GM10847 (cell line): Measurements from ENCODE around the gene FGF11.
"Not testable (repeated sequence)": the region's sequence is repeated elsewhere in the genome, so short reads cannot be mapped to it uniquely, and the experiment has no call there.

Experiments used
- POLR2A ChIP-seq: IDR thresholded peaks from 2 replicates; pipeline ENCODE4 v1.6.1; 2011; ENCODE audit not compliant: insufficient read length; ENCODE audit errors: extremely low read depth

Gene FGF11

DNA sequence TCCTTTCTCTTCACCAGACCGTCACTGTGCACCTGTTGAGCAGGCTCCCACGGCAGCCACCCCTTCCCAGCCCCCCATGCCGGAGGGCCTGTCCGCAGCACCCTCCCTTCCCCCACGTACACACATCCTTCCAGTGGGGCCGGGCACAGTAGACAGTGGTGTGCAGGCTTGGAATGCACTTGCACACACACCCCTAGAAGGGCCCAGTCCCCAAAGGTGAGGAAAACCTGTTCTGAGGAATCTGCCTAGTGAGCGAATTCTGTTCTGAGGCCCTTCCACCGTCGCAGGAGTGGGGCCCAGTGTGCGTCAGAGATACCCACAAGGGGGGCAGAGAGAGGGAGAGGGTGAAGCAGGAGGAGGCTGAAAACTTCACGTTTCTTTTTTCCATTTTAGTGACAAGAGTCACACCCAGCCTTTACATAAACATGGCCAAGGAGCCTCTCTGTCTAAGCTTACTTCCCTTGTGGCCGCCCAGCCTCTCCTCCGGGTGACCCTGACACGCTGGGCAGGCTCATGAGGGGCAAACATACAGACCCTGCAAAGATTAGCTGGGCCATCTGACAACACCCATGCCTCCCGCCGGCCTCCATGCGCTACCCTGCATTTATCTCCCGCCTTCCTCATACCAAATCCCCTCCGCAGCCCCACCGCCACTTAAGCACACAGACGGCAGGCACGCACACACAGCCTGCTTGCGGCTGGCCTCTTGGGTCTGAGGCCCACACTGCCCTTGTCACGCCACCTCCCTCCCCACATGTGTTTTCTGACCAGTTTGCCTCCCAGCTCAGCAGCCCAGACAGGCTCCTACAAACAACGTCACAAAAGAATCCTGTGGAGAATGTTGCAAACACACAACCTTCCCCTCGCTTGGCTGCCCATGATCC is 38.3 kb downstream of the FGF11 start:
- no peak for TF ChIP-seq POLR2A

GRCh38 chr17:7478276-7479212 is 39.2 kb downstream of the FGF11 start:
- no peak for TF ChIP-seq POLR2A

DNA sequence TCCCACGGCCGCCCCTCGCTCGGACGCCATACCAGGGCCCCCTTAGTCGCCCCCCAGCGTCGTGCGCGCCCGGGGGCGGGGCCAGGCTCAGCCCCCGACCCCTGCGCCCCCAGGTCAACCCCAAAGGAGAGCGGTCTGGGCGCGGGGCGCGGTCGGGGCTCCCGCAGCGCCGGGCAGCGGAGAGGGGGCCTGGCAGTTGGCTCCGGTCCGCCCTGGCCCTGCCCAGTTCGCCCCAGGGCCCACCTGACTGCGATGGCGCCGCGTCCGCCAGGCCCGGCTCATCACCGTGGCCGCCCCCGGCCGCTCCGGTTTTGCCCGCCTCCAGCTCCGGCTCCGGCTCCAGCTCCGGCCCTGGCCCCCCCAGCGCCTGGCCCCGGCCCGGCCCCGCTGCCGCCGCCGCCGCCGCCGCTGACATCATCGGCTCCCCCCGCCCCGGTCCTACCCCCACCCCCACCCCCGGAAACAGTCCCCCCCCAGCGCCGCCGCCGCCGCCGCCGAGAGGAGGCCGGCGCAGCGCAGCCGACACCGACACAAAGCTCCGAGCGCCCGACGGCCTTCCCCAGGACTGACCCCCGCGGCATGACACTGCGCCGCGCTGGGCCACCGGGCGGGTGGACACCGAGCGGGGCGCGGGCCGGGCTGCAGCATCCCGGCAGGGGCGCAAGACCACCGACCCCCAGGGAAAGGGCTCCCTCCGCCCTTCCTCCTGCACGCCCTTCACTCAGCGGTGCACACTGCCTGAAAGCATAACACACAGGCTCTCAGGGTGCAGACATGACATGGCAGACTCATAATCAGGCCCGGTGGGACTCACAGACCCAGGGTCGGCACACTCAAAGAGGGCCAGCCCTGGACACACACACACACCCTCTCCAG is 40.1 kb downstream of the FGF11 start, which contains the start of gene ZBTB4:
Gene ZBTB4 (minus strand): TSS at position 419 of the 876 bp plus-strand sequence. CDS start 12,830 bp downstream, outside the sequence.
- peak; percentile 24 for TF ChIP-seq POLR2A

DNA sequence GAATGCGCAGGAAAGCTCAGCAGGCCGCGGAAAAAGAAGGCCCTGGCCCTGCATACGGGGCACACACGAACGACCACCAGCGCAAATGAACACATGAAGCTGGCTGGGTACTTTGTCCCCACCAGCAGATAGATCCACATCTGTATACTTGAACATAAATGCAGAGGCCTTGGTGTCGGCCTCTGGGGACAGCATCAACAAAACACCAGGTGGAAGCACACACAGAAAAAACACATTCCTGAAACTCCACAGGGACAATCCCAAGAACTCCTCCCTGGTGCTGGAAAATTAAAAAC is 40.7 kb downstream of the FGF11 start:
- TF ChIP-seq POLR2A = no peak

DNA sequence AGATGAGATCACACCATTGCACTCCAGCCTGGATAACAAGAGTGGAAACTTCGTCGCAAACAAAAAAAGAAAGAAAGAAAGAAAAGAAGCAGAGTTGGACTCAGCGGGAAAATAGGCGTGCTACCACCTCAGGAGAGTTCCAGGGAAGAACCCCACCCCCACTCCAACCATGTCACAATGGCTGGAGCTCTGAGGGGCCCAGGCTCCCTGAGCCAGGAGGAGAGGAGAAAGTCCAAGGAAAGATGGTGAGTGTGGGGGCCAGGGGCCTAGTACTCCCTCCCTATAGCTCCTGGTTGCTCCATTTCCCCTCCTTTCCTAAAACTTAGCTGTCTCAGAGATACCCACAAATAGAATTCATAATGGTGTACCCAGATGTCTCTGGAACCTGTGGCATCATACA is 42.0 kb downstream of the FGF11 start, which contains the start of gene SLC35G6:
Gene SLC35G6 (plus strand): TSS at position 172 of the 400 bp plus-strand sequence. CDS start 71 bp downstream, at position 243.
- TF ChIP-seq POLR2A = not testable (repeated sequence)

DNA sequence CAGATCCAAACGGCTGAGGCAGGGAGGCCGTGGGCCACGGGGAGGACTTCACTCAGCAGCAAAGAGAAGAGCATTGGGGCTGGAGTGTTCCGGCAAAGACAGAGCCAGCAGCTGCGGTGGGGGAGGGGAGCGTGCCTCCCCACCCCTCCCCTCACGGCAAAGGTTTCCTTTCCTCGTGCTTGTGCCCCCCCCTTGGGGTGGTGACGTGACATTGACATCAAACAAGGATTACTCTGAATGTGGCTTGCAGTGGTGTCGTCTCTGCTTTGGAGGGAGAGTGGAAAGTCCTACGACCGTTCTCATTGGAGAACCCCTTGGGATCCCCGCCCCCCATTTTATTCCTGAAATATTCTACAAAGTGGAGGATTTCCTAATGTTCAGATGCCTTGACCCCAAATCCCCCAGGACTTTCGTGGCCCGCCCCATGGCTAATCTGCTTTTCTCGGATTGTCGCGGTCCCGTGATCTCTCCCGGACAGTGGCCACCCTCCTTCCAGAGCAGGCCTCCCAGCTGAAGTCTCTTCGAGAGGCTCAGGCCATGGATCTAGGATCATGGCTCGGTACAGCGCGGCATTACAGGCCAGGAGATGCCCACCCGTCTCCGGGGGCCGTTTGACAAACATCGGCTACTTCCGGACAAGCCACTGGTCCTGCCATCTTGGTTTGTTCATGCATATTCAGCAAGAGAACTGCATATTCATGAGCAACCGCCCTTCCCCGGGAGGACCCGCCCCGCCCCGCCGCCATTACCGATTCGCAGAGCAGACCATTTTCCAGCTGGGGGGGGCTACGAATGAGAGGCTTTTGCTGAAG is 44.1 kb downstream of the FGF11 start:
- peak; percentile 62 for TF ChIP-seq POLR2A

GRCh38 chr17:7484067-7484918 is 45.0 kb downstream of the FGF11 start, which contains the start of gene POLR2A:
Gene POLR2A (plus strand): TSS chr17:7484366.
- TF ChIP-seq POLR2A = peak; percentile 100

GRCh38 chr17:7484919-7485377 is 45.6 kb downstream of the FGF11 start:
- no peak for TF ChIP-seq POLR2A

- TF ChIP-seq POLR2A = no peak
Observed at GRCh38 chr17:7486181-7486580, 46.9 kb downstream of the FGF11 start.

GRCh38 chr17:7490144-7490543 is 50.8 kb downstream of the FGF11 start:
- TF ChIP-seq POLR2A = no peak

DNA sequence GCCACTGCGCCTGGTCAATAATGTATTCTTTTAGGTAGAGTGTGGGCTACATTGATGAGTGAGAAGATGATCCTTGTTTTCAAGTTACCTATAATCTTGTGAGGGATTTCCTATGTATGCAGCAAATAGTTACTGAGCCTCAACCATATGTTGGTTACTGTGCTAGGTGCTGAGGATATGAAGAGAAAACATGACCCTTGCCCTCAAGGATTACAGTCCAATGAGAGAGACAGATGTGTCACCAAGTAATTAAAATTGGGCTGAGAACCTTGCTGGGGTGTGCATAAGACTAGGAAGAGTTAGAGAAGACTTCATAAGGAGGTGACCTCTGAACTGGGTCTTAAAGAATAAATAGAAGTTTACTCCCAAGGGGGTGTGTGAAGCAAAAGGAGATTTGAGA is 52.3 kb downstream of the FGF11 start:
- TF ChIP-seq POLR2A = no peak

DNA sequence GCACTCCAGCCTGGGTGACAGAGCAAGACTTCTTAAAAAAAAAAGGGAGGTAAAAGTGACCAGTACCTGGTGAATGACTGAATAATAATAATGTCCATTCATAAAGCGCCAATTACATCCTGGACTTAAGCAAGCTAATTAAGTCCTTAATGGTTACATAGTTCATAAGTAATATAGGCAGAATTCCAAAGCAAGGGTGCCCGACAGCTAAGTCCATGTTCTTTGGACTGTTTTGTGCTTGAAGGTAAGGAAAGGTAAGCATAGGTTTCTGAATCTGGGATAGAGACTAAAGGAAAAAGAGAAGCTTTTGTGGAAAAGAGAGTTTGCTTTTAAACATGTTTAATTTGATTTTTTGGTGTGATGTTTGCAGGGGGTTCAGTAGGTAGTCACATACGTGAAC is 54.6 kb downstream of the FGF11 start:
- TF ChIP-seq POLR2A = no peak
